ENCODE measurements around the gene PRDM16. TPM values are rescaled to one million over a fixed set of nuclear protein-coding genes. Genes with fewer than 3 reads are reported as not detected.

PRDM16 gene
- total and polyA plus RNA-seq, 2 of the 8 experiments (the other 6 are each of a cell fraction or from before 2014, with no cell fraction given) = 0.39 to 0.43 TPM

GRCh38 chr1:3429320-3429719 is 360.3 kb downstream of the PRDM16 start:
- peaks cover 0 to 7% (median 1%) of the 10 kb centered on the region in 4 experiments; a peak in 3 of 7 replicates for H3K4me1 ChIP-seq (replicated peaks in 1 of 4; ENCODE audit: control insufficient read depth in 3 of 4, insufficient read depth in 4 of 4, low read length in 3 of 4)
- no peak overlapping the region for H3K14ac ChIP-seq (ENCODE audit: insufficient read length)
- H3K23ac ChIP-seq (ENCODE audit: insufficient read length) = no peak overlapping the region
- no peak overlapping the region for H2BK20ac ChIP-seq (ENCODE audit: low read length)
- no peak overlapping the region for H2AK5ac ChIP-seq (ENCODE audit: low read depth, low read length)
- no peak overlapping the region for H3K4me2 ChIP-seq (ENCODE audit: insufficient read depth in 1 of 2, low read depth in 2 of 2, low read length in 2 of 2)
- ChIA-PET CTCF (ENCODE audit: partially characterized antibody) (interaction anchor here (0.9 to 4.7 kb wide), 5 partner anchors 11 to 243 kb away, joined by 3 to 50 read pairs (median 3); no protein-coding TSS in a partner anchor), POLR2A (ENCODE audit: partially characterized antibody) (interaction anchor here (1.2 kb wide), 1 partner anchor 10 kb away, joined by 5 read pairs; no protein-coding TSS in a partner anchor)
- H2BK5ac ChIP-seq (ENCODE audit: low read depth, low read length) = no peak overlapping the region
- no peaks in the 10 kb centered on the region for H3K79me1 ChIP-seq (ENCODE audit: low read depth, low read length)
- H2AFZ ChIP-seq (ENCODE audit: low read length) = no peak overlapping the region
- no peaks in the 10 kb centered on the region for H3K36me3 ChIP-seq (ENCODE audit: control insufficient read depth in 2 of 4, insufficient read depth in 4 of 4, low read length in 3 of 4)
- no peak overlapping the region for H3K56ac ChIP-seq (replicated peaks; ENCODE audit: insufficient read length, low read depth, low read length)
- no peaks in the 10 kb centered on the region for H3K23me2 ChIP-seq (ENCODE audit: low read depth, low read length)
- H3K18ac ChIP-seq (ENCODE audit: extremely low read depth, low read length) = no peak overlapping the region
- H2BK15ac ChIP-seq (ENCODE audit: low read length) = no peak overlapping the region
- DNase-seq (ENCODE audit: low read depth in 1 of 2, low spot score in 2 of 2) (no peak), FAIRE-seq (no peak)
- no peaks in the 10 kb centered on the region; a peak in 1 of 4 replicates for H3K9me3 ChIP-seq (ENCODE audit: insufficient read depth in 2 of 2, low read depth in 1 of 2, low read length in 1 of 2)
- no peaks in the 10 kb centered on the region for H3K27me3 ChIP-seq (replicated peaks in 1 of 4; ENCODE audit: control insufficient read depth in 3 of 4, extremely low read depth in 1 of 4, insufficient read depth in 3 of 4, low read length in 3 of 4)
- H3K79me2 ChIP-seq (ENCODE audit: control insufficient read depth in 1 of 2, insufficient read depth in 2 of 2, low read length in 2 of 2) = no peaks in the 10 kb centered on the region
- WGBS, 2 experiments (ENCODE audit: extremely low coverage in 1 of 2, insufficient coverage in 1 of 2, insufficient read length in 1 of 2, insufficient replicate concordance in 2 of 2, low coverage in 1 of 2, low lambda C conversion rate in 2 of 2, missing lambda C conversion rate in 1 of 2) = 93% methylated on average over 13 of the region's 13 CpGs; no CpG with 5 or more reads in 1 of the 2 experiments
- H4K20me1 ChIP-seq (replicated peaks in 1 of 2; ENCODE audit: control insufficient read depth in 1 of 2, insufficient read depth in 2 of 2, low read length in 2 of 2) = peaks cover 0 to 11% of the 10 kb centered on the region in 2 experiments
- H4K91ac ChIP-seq (replicated peaks; ENCODE audit: insufficient read length, low read length) = no peak overlapping the region
- H4K8ac ChIP-seq (ENCODE audit: extremely low read depth, insufficient read depth, low read length) = no peak overlapping the region
- H3K4me3 ChIP-seq (ENCODE audit: extremely low read depth in 1 of 4, insufficient read depth in 2 of 4, low read depth in 3 of 4, low read length in 4 of 4) = no peak overlapping the region
- no peak overlapping the region for H2BK12ac ChIP-seq (ENCODE audit: low read depth, low read length)
- no peak overlapping the region for H3K9ac ChIP-seq (replicated peaks in 1 of 4; ENCODE audit: extremely low read depth in 1 of 4, low read depth in 3 of 4, low read length in 3 of 4)
- no peak overlapping the region for H3K27ac ChIP-seq (ENCODE audit: low read depth, low read length)
- no peak overlapping the region for H3K4ac ChIP-seq (replicated peaks; ENCODE audit: insufficient read length, low read depth, low read length)
- no peak overlapping the region for H4K5ac ChIP-seq (ENCODE audit: insufficient read length, low read depth, low read length)
- H2BK120ac ChIP-seq (replicated peaks; ENCODE audit: low read depth, low read length) = no peak overlapping the region
- TF ChIP-seq POU5F1 (IDR thresholded peaks at IDR 0.05; ENCODE audit: low read depth, low read length) (no peak), SIRT6 (IDR thresholded peaks at IDR 0.05; ENCODE audit: low read length) (no peak), SAP30 (IDR thresholded peaks at IDR 0.05; ENCODE audit: insufficient read depth, insufficient replicate concordance, low read length) (no peak), EGR1 (IDR thresholded peaks at IDR 0.05; ENCODE audit: borderline replicate concordance, low read depth, low read length) (no peak), RBBP5 (IDR thresholded peaks at IDR 0.05; ENCODE audit: borderline replicate concordance, low read depth, low read length) (no peak), SUZ12 (IDR thresholded peaks at IDR 0.05; ENCODE audit: low read length) (no peak), SIX5 (IDR thresholded peaks at IDR 0.05; ENCODE audit: low read depth, low read length) (no peak), MAX (IDR thresholded peaks at IDR 0.05) (no peak), USF2 (IDR thresholded peaks at IDR 0.05; ENCODE audit: low read length) (no peak), GTF2F1 (IDR thresholded peaks at IDR 0.05; ENCODE audit: borderline replicate concordance, low read depth, low read length) (no peak), HDAC2 (IDR thresholded peaks at IDR 0.05; ENCODE audit: borderline replicate concordance in 1 of 2, low read depth in 2 of 2, low read length in 2 of 2) (no peak), KDM5A (IDR thresholded peaks at IDR 0.05; ENCODE audit: low read length) (no peak), CREB1 (IDR thresholded peaks at IDR 0.05) (no peak)

Data from H1 (cell line).